ENCODE measurements around the gene PTPN9. TPM values are rescaled to one million over a fixed set of nuclear protein-coding genes. Genes with fewer than 3 reads are reported as not detected.

The PTPN9 gene
- total RNA-seq, 2 donors from 2014 or later = 31.1 to 32.3 TPM

GRCh38 chr15:75598361-75598760 lies 19.2 kb upstream of the PTPN9 start:
- no peak overlapping the region for H3K9ac ChIP-seq (ENCODE audit: low read depth in 2 of 2, low read length in 2 of 2)
- H3K27ac ChIP-seq = no peak overlapping the region
- no peaks in the 10 kb centered on the region for H3K9me3 ChIP-seq
- no peaks in the 10 kb centered on the region for H3K4me1 ChIP-seq
- no peak for TF ChIP-seq CTCF (IDR thresholded peaks at IDR 0.05)
- no peak overlapping the region for H3K4me3 ChIP-seq
- intact Hi-C loops (cut with DNase I) = no loop called here
- peaks cover 7% of the 10 kb centered on the region for H3K36me3 ChIP-seq
- DNase-seq = no peak
- no peaks in the 10 kb centered on the region for H3K27me3 ChIP-seq

- no peak for DNase-seq
- Histone ChIP-seq H3K4me1 (no peaks in the 10 kb centered on the region), H3K27me3 (no peaks in the 10 kb centered on the region)
Observed at GRCh38 chr15:75597667-75598341, 18.7 kb upstream of the PTPN9 start.

GRCh38 chr15:75596703-75597345 lies 17.7 kb upstream of the PTPN9 start:
- no peak for TF ChIP-seq CTCF (IDR thresholded peaks at IDR 0.05)

More at GRCh38 chr15:75597667-75598341, 18.7 kb upstream of the PTPN9 start:
- Histone ChIP-seq H3K36me3 (peaks cover 7% of the 10 kb centered on the region), H3K27ac (no peak overlapping the region), H3K9ac (ENCODE audit: low read depth in 2 of 2, low read length in 2 of 2) (no peak overlapping the region), H3K9me3 (no peaks in the 10 kb centered on the region), H3K4me3 (no peak overlapping the region)
- peak; percentile 23 for TF ChIP-seq CTCF (IDR thresholded peaks at IDR 0.05)
- intact Hi-C loops (cut with DNase I) = no loop called here

GRCh38 chr15:75594276-75594675 lies 15.2 kb upstream of the PTPN9 start:
- H3K9me3 ChIP-seq = no peaks in the 10 kb centered on the region
- TF ChIP-seq CTCF (IDR thresholded peaks at IDR 0.05) = no peak
- no peaks in the 10 kb centered on the region for H3K4me1 ChIP-seq
- H3K27ac ChIP-seq = no peak overlapping the region
- intact Hi-C loops (cut with DNase I) = no loop called here
- no peak for DNase-seq
- H3K27me3 ChIP-seq = no peaks in the 10 kb centered on the region
- no peak overlapping the region for H3K4me3 ChIP-seq
- H3K9ac ChIP-seq (ENCODE audit: low read depth in 2 of 2, low read length in 2 of 2) = no peak overlapping the region
- peaks cover 7% of the 10 kb centered on the region for H3K36me3 ChIP-seq

More at GRCh38 chr15:75596703-75597345, 17.7 kb upstream of the PTPN9 start:
- H3K36me3 ChIP-seq = peaks cover 7% of the 10 kb centered on the region
- H3K9me3 ChIP-seq = no peaks in the 10 kb centered on the region
- no peak overlapping the region for H3K4me3 ChIP-seq
- intact Hi-C loops (cut with DNase I) = no loop called here
- no peak overlapping the region for H3K9ac ChIP-seq (ENCODE audit: low read depth in 2 of 2, low read length in 2 of 2)
- no peaks in the 10 kb centered on the region for H3K27me3 ChIP-seq
- DNase-seq = no peak
- no peak overlapping the region for H3K27ac ChIP-seq
- H3K4me1 ChIP-seq = no peaks in the 10 kb centered on the region

- TF ChIP-seq CTCF (IDR thresholded peaks at IDR 0.05) = no peak
- no peak for DNase-seq
- H3K27me3 ChIP-seq = no peaks in the 10 kb centered on the region
- H3K9me3 ChIP-seq = no peaks in the 10 kb centered on the region
- no peak overlapping the region for H3K27ac ChIP-seq
- intact Hi-C loops (cut with DNase I) = no loop called here
- H3K4me3 ChIP-seq = no peak overlapping the region
- H3K36me3 ChIP-seq = no peaks in the 10 kb centered on the region
- no peaks in the 10 kb centered on the region for H3K4me1 ChIP-seq
- no peak overlapping the region for H3K9ac ChIP-seq (ENCODE audit: low read depth in 2 of 2, low read length in 2 of 2)
Observed at GRCh38 chr15:75591655-75592364, 12.7 kb upstream of the PTPN9 start.

Data from colonic mucosa (tissue), 4 donors.